ENCODE results near the gene KSR1. TPM values are rescaled to one million over a fixed set of nuclear protein-coding genes. Genes with fewer than 3 reads are reported as not detected.

KSR1 gene
- total and polyA plus RNA-seq, 11 donors, result 6.1 to 31.1 (median 7.5) TPM

GRCh38 chr17:27533874-27534815, 77.9 kb downstream of the KSR1 start:
- peaks cover 0 to 81% (median 4%) of the 10 kb centered on the region in 12 donors for H3K4me1 ChIP-seq
- H3K4me3 ChIP-seq, result no peak overlapping the region
- H3K9me3 ChIP-seq, result no peaks in the 10 kb centered on the region
- H3K36me3 ChIP-seq, result no peaks in the 10 kb centered on the region
- no peak for DNase-seq
- TF ChIP-seq CTCF (IDR thresholded peaks at IDR 0.05) (no peak), POLR2A (IDR thresholded peaks at IDR 0.05) (no peak)
- 89 to 94% (median 92%) methylated on average over 14 of the region's 14 CpGs for WGBS, 4 donors
- H3K27ac ChIP-seq, result no peak overlapping the region
- no peak for ATAC-seq
- H3K27me3 ChIP-seq, result no peaks in the 10 kb centered on the region
- intact Hi-C loops (cut with DNase I), result no loop called here

- H3K4me3 ChIP-seq, result no peak overlapping the region
- ATAC-seq (no peak), DNase-seq (no peak)
- no peaks in the 10 kb centered on the region for H3K27me3 ChIP-seq
- H3K27ac ChIP-seq, result no peak overlapping the region
- H3K4me1 ChIP-seq, result peaks cover 0 to 79% (median 11%) of the 10 kb centered on the region in 12 donors
- H3K9me3 ChIP-seq, result no peaks in the 10 kb centered on the region
- 58 to 83% (median 75%) methylated on average over 8 to 12 of the region's 12 CpGs for WGBS, 4 donors
- TF ChIP-seq CTCF (IDR thresholded peaks at IDR 0.05) (no peak), POLR2A (IDR thresholded peaks at IDR 0.05) (no peak)
- no peaks in the 10 kb centered on the region for H3K36me3 ChIP-seq
- intact Hi-C loops (cut with DNase I), result loop anchor here in 1 of 10 donors (5.0 kb wide), 1 partner anchor 33 kb away; no protein-coding TSS in a partner anchor
Measured at GRCh38 chr17:27535178-27535928, 79.1 kb downstream of the KSR1 start.

GRCh38 chr17:27535975-27536374, 79.7 kb downstream of the KSR1 start:
- WGBS, 4 donors, result 48 to 78% (median 74%) methylated on average over 7 of the region's 7 CpGs
- TF ChIP-seq POLR2A (IDR thresholded peaks at IDR 0.05) (no peak), CTCF (IDR thresholded peaks at IDR 0.05) (no peak)
- H3K4me1 ChIP-seq, result peaks cover 0 to 79% (median 14%) of the 10 kb centered on the region in 12 donors
- H3K27ac ChIP-seq, result no peak overlapping the region
- intact Hi-C loops (cut with DNase I), result loop anchor here in 1 of 10 donors (5.0 kb wide), 1 partner anchor 34 kb away; no protein-coding TSS in a partner anchor
- H3K27me3 ChIP-seq, result no peaks in the 10 kb centered on the region
- no peaks in the 10 kb centered on the region for H3K9me3 ChIP-seq
- DNase-seq, result no peak
- no peak for ATAC-seq
- H3K36me3 ChIP-seq, result no peaks in the 10 kb centered on the region
- H3K4me3 ChIP-seq, result no peak overlapping the region

GRCh38 chr17:27536781-27537180, 80.5 kb downstream of the KSR1 start:
- TF ChIP-seq CTCF (IDR thresholded peaks at IDR 0.05) (no peak), POLR2A (IDR thresholded peaks at IDR 0.05) (no peak)
- Histone ChIP-seq H3K27me3 (no peaks in the 10 kb centered on the region), H3K4me1 (peaks cover 0 to 79% (median 14%) of the 10 kb centered on the region in 12 donors), H3K36me3 (no peaks in the 10 kb centered on the region), H3K9me3 (no peaks in the 10 kb centered on the region), H3K27ac (no peak overlapping the region), H3K4me3 (no peak overlapping the region)
- no peak for ATAC-seq
- intact Hi-C loops (cut with DNase I), result loop anchor here in 1 of 10 donors (5.0 kb wide), 1 partner anchor 34 kb away; no protein-coding TSS in a partner anchor
- no peak for DNase-seq
- 90 to 95% (median 93%) methylated on average over 3 of the region's 3 CpGs for WGBS, 4 donors
